ENCODE results near the gene TRIP10. TPM values are rescaled to one million over a fixed set of nuclear protein-coding genes. Genes with fewer than 3 reads are reported as not detected.
"Not testable (repeated sequence)": the region's sequence is repeated elsewhere in the genome, so short reads cannot be mapped to it uniquely, and the experiment has no call there.

The TRIP10 gene
- total and polyA plus RNA-seq, 11 donors, result 62.5 to 172 (median 85.8) TPM

DNA sequence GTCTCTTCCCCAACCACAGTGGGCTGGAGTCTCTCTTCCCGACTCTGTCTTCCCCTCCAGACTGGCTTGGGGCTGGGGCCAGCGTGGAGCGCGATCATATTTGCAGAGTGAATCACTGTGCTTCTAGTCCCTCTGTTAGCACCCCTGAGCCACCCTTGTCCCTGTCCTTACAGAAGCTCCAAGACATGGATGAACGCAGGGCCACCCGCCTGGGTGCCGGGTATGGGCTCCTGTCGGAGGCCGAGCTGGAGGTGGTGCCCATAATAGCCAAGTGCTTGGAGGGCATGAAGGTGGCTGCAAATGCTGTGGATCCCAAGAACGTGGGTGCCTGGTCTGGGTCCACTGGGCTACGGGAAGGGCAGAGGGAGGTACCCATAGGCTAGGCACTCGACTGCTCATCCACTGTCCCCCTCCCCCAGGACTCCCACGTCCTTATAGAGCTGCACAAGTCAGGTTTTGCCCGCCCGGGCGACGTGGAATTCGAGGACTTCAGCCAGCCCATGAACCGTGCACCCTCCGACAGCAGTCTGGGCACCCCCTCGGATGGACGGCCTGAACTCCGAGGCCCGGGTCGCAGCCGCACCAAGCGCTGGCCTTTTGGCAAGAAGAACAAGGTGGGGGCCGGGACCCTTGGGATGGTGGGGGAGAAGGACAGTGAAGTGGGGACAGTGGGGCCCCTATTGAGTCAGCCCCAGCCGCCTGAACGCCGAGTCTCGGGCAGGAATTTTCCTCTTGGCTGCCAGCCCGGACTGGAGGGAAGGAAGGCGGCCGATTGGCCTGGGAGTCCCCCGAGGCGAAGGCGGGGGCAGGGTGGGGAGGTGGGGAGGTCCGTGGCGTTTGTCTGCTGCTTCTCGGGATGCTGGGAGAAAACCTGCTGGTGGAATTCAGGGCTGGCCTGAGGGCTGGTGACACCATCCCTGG is 5.2 kb downstream of the TRIP10 start:
- H3K4me3 ChIP-seq, result peak overlapping the region in 7 of 12 donors; percentile 5 to 27 (median 20)
- no peaks in the 10 kb centered on the region for H3K9me3 ChIP-seq
- peaks cover 0 to 73% (median 59%) of the 10 kb centered on the region in 9 donors for H3K36me3 ChIP-seq
- no peaks in the 10 kb centered on the region for H3K27me3 ChIP-seq
- peak overlapping the region; percentile 53 to 95 (median 82) for H3K27ac ChIP-seq
- peaks cover 11 to 56% (median 35%) of the 10 kb centered on the region in 12 donors for H3K4me1 ChIP-seq
- DNase-seq, result peak; percentile 94 to 95 (median 94)
- no peak for TF ChIP-seq CTCF (IDR thresholded peaks at IDR 0.05)
- TF ChIP-seq POLR2A (IDR thresholded peaks at IDR 0.05), result no peak
- intact Hi-C loops (cut with DNase I), result loop anchor here in 1 of 10 donors (5.0 to 10.0 kb wide), 3 partner anchors 118 to 370 kb away; partner anchors contain the start of genes ALKBH7 and PSPN
- 16 to 56% (median 28%) methylated on average over 8 to 41 of the region's 41 CpGs for WGBS, 4 donors
- ATAC-seq, result peak; percentile 88 to 92 (median 90)

GRCh38 chr19:6745965-6746364 is 6.5 kb downstream of the TRIP10 start:
- DNase-seq (no peak), ATAC-seq (no peak)
- intact Hi-C loops (cut with DNase I), result loop anchor here in 1 of 10 donors (10.0 kb wide), 2 partner anchors 221 to 371 kb away; partner anchors contain the start of genes ALKBH7 and PSPN
- Histone ChIP-seq H3K27me3 (no peaks in the 10 kb centered on the region), H3K36me3 (peaks cover 0 to 86% (median 72%) of the 10 kb centered on the region in 9 donors), H3K4me1 (peaks cover 11 to 52% (median 33%) of the 10 kb centered on the region in 12 donors), H3K27ac (peak overlapping the region in 4 of 12 donors; percentile 45 to 95 (median 81)), H3K4me3 (no peak overlapping the region), H3K9me3 (no peaks in the 10 kb centered on the region)
- TF ChIP-seq POLR2A (IDR thresholded peaks at IDR 0.05) (no peak), CTCF (IDR thresholded peaks at IDR 0.05) (no peak)
- WGBS, 4 donors, result 92 to 96% (median 94%) methylated on average over 11 to 24 of the region's 24 CpGs

DNA sequence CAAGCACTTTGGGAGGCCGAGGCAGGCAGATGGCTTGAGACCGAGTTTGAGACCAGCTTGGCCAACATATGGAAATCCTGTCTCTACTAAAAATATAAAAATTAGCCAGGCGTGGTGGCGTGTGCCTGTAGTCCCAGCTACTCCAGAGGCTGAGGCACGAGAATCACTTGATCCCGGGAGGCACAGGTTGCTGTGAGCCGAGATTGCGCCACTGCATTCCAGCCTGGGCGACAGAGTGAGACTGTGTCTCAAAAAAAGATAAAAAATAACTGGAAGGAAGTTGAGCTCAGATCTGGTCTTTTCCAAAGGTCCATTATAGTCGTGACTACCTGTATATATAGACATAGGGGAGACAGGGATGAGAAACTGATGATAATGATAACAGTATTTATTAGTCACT is 9.1 kb downstream of the TRIP10 start:
- ATAC-seq, DNase-seq, H3K4me3 ChIP-seq, H3K9me3 ChIP-seq, H3K27me3 ChIP-seq: not testable (repeated sequence)
- Histone ChIP-seq H3K4me1 (peaks cover 11 to 44% (median 29%) of the 10 kb centered on the region in 12 donors), H3K36me3 (peaks cover 0 to 89% (median 79%) of the 10 kb centered on the region in 9 donors), H3K27ac (peak overlapping the region in 2 of 12 donors; percentile 25 to 38)
- WGBS, 4 donors, result 85 to 91% (median 87%) methylated on average over 10 of the region's 10 CpGs
- intact Hi-C loops (cut with DNase I), result loop anchor here in 1 of 10 donors (10.0 kb wide), 2 partner anchors 224 to 374 kb away; partner anchors contain the start of genes ALKBH7 and PSPN

DNA sequence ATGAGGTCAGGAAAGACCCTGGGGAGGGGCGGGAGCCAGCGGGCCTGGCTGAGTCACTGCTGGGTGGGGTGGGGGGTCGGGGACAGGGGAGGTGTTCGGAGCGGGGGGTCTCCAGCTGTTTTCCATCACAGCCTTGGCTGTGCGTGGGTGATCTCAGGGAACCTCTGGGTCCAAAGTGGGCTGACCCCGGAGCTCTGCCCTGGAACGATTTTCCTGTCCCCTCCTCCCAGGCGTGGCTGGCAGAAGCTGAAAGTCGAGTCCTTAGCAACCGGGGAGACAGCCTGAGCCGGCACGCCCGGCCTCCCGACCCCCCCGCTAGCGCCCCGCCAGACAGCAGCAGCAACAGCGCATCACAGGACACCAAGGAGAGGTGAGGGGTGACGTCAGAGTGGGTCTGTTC is 10.6 kb downstream of the TRIP10 start:
- WGBS, 4 donors, result 69 to 79% (median 75%) methylated on average over 11 to 20 of the region's 20 CpGs
- Histone ChIP-seq H3K27me3 (no peaks in the 10 kb centered on the region), H3K9me3 (no peaks in the 10 kb centered on the region), H3K36me3 (peaks cover 0 to 76% (median 73%) of the 10 kb centered on the region in 9 donors), H3K4me3 (no peak overlapping the region), H3K27ac (peak overlapping the region in 5 of 12 donors; percentile 1 to 49 (median 43)), H3K4me1 (peaks cover 5 to 31% (median 16%) of the 10 kb centered on the region in 12 donors)
- ATAC-seq, result peak in 2 of 4 donors; percentile 27 to 42
- intact Hi-C loops (cut with DNase I), result loop anchor here in 2 of 10 donors (5.0 to 10.0 kb wide), 2 partner anchors 115 to 118 kb away; no protein-coding TSS in a partner anchor
- DNase-seq, result peak in 4 of 5 donors; percentile 65 to 78 (median 74)
- TF ChIP-seq POLR2A (IDR thresholded peaks at IDR 0.05) (no peak), CTCF (IDR thresholded peaks at IDR 0.05) (no peak)

All from heart left ventricle (tissue), 16 donors.